ENCODE data around the gene RAMP1.
"Not testable (repeated sequence)": the region's sequence is repeated elsewhere in the genome, so short reads cannot be mapped to it uniquely, and the experiment has no call there.

RAMP1 gene

GRCh38 chr2:237865623-237866041, 6.2 kb downstream of the RAMP1 start:
- TF ChIP-seq CTCF (IDR thresholded peaks at IDR 0.05; ENCODE audit: insufficient read depth, low read length, poor library complexity, severe bottlenecking) (no peak), EZH2phosphoT487 (conservative IDR thresholded peaks at IDR 0.05; ENCODE audit: low read length) (no peak)
- H3K4me2 ChIP-seq (ENCODE audit: low read depth, low read length, poor library complexity, severe bottlenecking), result no peak overlapping the region
- no peaks in the 10 kb centered on the region for H3K27me3 ChIP-seq (ENCODE audit: low read length)
- H3F3A ChIP-seq (ENCODE audit: insufficient read depth), result no peaks in the 10 kb centered on the region
- H3K9me3 ChIP-seq (ENCODE audit: insufficient read depth, low read length), result no peaks in the 10 kb centered on the region
- no peaks in the 10 kb centered on the region for H3K79me2 ChIP-seq (ENCODE audit: insufficient read depth, low read length)
- no peaks in the 10 kb centered on the region for H4K20me1 ChIP-seq (ENCODE audit: low read depth, low read length)
- no peak overlapping the region for H3K4me3 ChIP-seq (ENCODE audit: insufficient read depth, low read length, poor library complexity, severe bottlenecking)
- no peak overlapping the region for H3K9ac ChIP-seq (ENCODE audit: low read length)
- H3K36me3 ChIP-seq (ENCODE audit: low read length), result no peaks in the 10 kb centered on the region
- H3K9me2 ChIP-seq (replicated peaks; ENCODE audit: insufficient read depth, low read length), result no peaks in the 10 kb centered on the region
- H2AFZ ChIP-seq (ENCODE audit: low read depth, low read length, severe bottlenecking), result no peak overlapping the region
- no peak overlapping the region for H3K27ac ChIP-seq (ENCODE audit: low read depth, low read length)

- Histone ChIP-seq H3K9me2 (replicated peaks; ENCODE audit: insufficient read depth, low read length) (no peaks in the 10 kb centered on the region), H2AFZ (ENCODE audit: low read depth, low read length, severe bottlenecking) (no peak overlapping the region), H3K27me3 (ENCODE audit: low read length) (no peaks in the 10 kb centered on the region), H3K4me3 (ENCODE audit: insufficient read depth, low read length, poor library complexity, severe bottlenecking) (no peak overlapping the region), H3K4me2 (ENCODE audit: low read depth, low read length, poor library complexity, severe bottlenecking) (no peak overlapping the region), H3K79me2 (ENCODE audit: insufficient read depth, low read length) (no peaks in the 10 kb centered on the region), H3K27ac (ENCODE audit: low read depth, low read length) (no peak overlapping the region), H3F3A (ENCODE audit: insufficient read depth) (no peaks in the 10 kb centered on the region), H3K9me3 (ENCODE audit: insufficient read depth, low read length) (no peaks in the 10 kb centered on the region), H3K36me3 (ENCODE audit: low read length) (no peaks in the 10 kb centered on the region), H3K9ac (ENCODE audit: low read length) (no peak overlapping the region), H4K20me1 (ENCODE audit: low read depth, low read length) (no peaks in the 10 kb centered on the region)
- TF ChIP-seq CTCF (IDR thresholded peaks at IDR 0.05; ENCODE audit: insufficient read depth, low read length, poor library complexity, severe bottlenecking) (no peak), EZH2phosphoT487 (conservative IDR thresholded peaks at IDR 0.05; ENCODE audit: low read length) (no peak)
Observed at GRCh38 chr2:237866101-237866621, 6.7 kb downstream of the RAMP1 start.

GRCh38 chr2:237867465-237867864, 8.0 kb downstream of the RAMP1 start:
- Histone ChIP-seq H3K9me3 (ENCODE audit: insufficient read depth, low read length) (no peaks in the 10 kb centered on the region), H3K9me2 (replicated peaks; ENCODE audit: insufficient read depth, low read length) (no peaks in the 10 kb centered on the region), H3K36me3 (ENCODE audit: low read length) (no peaks in the 10 kb centered on the region), H3K27me3 (ENCODE audit: low read length) (no peaks in the 10 kb centered on the region), H3K27ac (ENCODE audit: low read depth, low read length) (no peak overlapping the region), H2AFZ (ENCODE audit: low read depth, low read length, severe bottlenecking) (no peak overlapping the region), H3F3A (ENCODE audit: insufficient read depth) (no peaks in the 10 kb centered on the region), H3K9ac (ENCODE audit: low read length) (no peak overlapping the region), H3K4me2 (ENCODE audit: low read depth, low read length, poor library complexity, severe bottlenecking) (no peak overlapping the region), H3K4me3 (ENCODE audit: insufficient read depth, low read length, poor library complexity, severe bottlenecking) (no peak overlapping the region), H4K20me1 (ENCODE audit: low read depth, low read length) (no peaks in the 10 kb centered on the region), H3K79me2 (ENCODE audit: insufficient read depth, low read length) (no peaks in the 10 kb centered on the region)
- TF ChIP-seq CTCF (IDR thresholded peaks at IDR 0.05; ENCODE audit: insufficient read depth, low read length, poor library complexity, severe bottlenecking) (no peak), EZH2phosphoT487 (conservative IDR thresholded peaks at IDR 0.05; ENCODE audit: low read length) (no peak)

- not testable (repeated sequence) for H3K27ac ChIP-seq (ENCODE audit: low read depth, low read length); H3K36me3 ChIP-seq (ENCODE audit: low read length); H3K9ac ChIP-seq (ENCODE audit: low read length); H3K9me3 ChIP-seq (ENCODE audit: insufficient read depth, low read length); H3K27me3 ChIP-seq (ENCODE audit: low read length); H3F3A ChIP-seq (ENCODE audit: insufficient read depth); H3K4me3 ChIP-seq (ENCODE audit: insufficient read depth, low read length, poor library complexity, severe bottlenecking); H2AFZ ChIP-seq (ENCODE audit: low read depth, low read length, severe bottlenecking); H4K20me1 ChIP-seq (ENCODE audit: low read depth, low read length); H3K79me2 ChIP-seq (ENCODE audit: insufficient read depth, low read length); H3K9me2 ChIP-seq (replicated peaks; ENCODE audit: insufficient read depth, low read length); H3K4me2 ChIP-seq (ENCODE audit: low read depth, low read length, poor library complexity, severe bottlenecking)
Observed at GRCh38 chr2:237868074-237868473, 8.7 kb downstream of the RAMP1 start.

Measured in SU-DHL-6 (cell line).